Stimulated activated naive CD4-positive, alpha-beta T cell (primary cell): ENCODE measurements around the gene DEPDC5.

ENCODE experiments used
- DNase-seq, 6 experiments: peaks; one replicate each; lab custom pipeline; 2025; lab: John Stamatoyannopoulos, UW

The DEPDC5 gene

DNA sequence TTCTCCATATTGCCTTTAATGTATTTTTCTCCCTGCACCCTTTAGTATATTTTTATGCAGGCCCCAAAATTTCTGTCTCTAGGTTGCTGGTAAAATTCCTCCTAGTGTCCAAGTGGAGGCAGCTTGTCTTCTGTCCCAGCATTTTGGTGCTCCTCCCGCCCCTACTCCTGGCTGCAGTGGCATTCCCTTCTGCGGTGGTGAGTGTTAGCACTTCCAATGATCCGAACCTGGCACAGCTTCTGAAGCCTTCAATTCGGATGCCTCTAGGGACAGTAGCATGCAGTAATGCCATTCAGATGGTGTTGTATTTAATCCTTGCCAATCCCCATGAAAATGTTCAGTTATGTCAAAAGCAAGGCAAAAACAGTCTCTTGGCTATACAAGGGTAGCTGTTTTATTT is 196.4 kb downstream of the DEPDC5 start:
- no peak for DNase-seq

DNA sequence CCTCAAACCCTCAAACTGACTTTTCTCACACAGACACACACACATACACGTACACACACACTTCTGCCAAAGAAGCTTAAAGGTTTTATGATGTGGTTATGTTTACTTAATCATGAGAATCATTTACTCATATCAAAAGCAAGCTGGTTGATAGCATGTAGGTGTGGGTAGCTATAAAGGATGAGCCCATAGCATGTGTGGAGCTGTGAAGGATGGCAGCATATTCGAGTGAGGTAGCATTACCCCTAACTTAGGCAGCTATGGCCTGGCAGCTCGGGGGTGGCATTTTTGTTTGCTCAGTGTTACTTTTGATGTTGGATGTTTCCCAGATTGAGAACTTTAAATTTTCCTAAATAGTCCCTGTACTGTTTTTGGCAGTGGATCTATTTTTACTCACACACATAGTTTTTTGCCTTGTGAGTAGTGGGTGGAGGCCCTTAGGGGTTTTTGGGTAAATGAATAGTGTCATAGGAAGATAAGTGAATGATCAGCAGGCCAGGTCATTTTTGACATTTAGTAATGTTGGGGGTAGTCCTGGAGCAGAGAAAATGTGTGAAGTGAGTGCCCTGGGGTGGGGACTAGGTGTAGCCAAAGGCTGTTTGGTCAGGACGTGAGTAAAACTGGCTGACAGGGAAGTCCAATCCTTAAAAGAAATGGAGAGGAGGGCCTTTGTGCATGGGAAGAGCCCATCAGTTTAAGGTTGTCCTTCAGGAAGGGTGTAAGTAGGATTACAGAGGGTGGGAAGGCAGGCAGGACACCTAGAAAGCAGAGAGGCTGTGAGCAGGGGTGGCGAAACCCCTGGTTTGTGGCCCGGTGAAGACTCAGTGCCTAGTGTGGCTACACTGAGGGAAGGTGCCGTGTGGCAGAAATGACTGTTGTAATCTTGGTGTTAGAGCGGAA is 197.6 kb downstream of the DEPDC5 start:
- DNase-seq, result no peak

DNA sequence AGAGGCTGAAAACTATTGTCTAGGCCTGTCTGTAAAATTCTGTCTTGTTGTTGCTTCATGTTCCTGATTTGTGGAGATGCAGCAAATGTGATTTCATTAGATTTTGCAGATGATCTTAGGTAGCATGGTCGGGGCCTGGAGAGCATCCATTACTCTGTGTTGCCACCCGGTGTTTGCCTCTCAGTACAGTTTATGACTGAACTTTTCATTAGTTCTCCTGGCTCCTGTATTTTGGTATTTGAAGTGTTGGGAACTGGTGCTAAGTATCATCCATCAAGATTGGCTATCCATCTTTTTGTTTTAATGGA is 198.2 kb downstream of the DEPDC5 start:
- no peak for DNase-seq

DNA sequence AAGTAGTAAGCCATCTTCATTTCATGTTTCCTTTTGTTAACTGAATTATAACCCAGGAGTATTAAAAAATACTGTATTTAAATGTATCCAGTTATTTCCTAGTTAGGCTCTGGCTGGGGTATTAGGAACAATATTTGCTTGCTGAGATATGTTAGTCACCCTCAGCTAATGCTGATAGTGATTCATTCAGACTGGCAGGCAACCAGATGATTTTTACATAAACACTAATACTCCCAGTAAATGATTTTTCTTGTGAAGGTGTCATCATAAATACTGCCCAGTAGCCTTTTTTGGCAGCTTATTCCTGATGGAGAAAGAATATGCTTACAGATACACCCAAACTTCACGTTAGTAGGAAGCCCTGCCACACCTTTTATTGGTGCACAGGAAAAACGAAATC is 198.7 kb downstream of the DEPDC5 start:
- no peak for DNase-seq

DNA sequence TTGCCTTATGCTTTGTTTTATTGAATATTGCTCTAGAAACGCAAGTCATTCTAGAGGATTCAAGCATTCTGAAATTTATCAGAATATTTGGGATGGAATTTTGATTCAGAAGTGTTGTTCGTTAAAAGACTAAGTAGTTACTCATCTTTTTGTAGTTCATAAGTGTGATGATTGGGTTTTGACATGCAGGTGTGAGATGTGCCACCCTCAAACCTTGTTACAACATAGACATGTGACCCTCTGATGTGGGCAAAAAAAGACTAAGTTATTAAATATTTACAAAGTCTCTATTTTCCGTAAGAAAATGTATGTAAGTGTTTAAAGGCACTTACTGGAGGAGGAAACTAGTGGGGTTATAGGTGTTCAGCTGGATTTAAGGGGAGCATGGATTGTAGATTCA is 199.4 kb downstream of the DEPDC5 start:
- no peak for DNase-seq

DNA sequence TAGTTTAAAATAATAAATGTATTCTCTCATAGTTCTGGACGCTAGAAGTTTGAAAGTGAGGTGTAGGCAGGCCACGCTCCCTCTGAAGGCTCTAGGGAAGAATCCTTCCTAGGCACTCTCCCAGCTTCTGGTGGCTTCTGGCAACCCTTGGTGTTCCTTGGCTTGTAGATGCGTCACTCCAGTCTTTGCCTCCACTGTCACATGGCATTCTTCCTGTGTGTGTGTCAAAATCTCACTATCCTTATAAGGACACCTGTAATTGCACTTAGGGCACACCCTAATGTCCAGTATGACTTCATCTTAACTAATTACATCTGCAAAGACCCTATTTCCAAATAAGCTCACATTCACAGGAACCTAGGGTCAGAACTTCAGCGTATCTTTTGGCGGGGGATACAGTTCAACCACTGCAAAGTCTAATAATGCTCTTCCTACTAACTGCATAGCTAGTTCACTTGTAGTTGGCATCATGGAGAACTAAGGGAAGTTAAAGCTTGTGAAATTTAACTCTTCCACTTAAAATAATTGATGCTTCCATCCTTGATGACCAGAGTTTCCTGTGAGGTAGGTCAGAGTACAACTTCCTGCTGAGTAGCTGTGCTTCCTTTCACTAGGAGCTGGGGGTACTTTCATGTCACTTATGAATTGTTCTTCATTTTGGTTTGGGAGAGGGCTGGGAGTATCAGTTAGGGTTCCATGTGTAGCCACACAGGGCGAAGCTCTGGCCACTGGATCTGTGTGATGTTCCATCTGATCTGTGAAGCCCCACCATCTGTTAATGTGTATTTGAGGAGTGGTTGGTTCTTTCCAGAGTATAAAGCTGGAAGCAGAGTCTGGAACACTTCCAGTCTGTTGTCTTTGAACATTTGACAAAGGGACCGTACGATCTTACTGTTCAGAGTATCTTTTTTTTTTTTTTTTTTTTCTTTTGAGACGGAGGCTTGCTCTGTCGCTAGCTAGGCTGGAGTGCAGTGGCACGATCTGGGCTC is 201.0 kb downstream of the DEPDC5 start:
- no peak for DNase-seq

DNA sequence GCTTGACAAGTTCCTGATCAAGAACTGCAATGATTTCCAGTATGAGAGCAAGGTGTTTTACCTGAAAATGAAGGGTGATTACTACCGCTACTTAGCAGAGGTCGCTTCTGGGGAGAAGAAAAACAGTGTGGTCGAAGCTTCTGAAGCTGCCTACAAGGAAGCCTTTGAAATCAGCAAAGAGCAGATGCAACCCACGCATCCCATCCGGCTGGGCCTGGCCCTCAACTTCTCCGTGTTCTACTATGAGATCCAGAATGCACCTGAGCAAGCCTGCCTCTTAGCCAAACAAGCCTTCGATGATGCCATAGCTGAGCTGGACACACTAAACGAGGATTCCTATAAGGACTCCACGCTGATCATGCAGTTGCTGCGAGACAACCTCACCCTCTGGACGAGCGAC is 202.5 kb downstream of the DEPDC5 start:
- DNase-seq, result peak in 1 of 6 experiments; percentile 15
